SU-DHL-6 (cell line): ENCODE data around the gene ALAS1.

Experiments used
- H2AFZ ChIP-seq: fragments of 200-600 bp; sonication (generic); 2 replicates; pipeline ENCODE4 v1.6.1; 2014; ENCODE audit warnings: low read depth, mild to moderate bottlenecking, moderate library complexity, mixed read lengths, antibody characterized with exemption, low read length; ENCODE audit not compliant: severe bottlenecking
- H3F3A ChIP-seq: fragments of 200-600 bp; shearing (Covaris generic); 2 replicates; pipeline ENCODE4 v1.6.0; 2016; ENCODE audit warnings: antibody characterized with exemption, mild to moderate bottlenecking; ENCODE audit not compliant: insufficient read depth
- H3K27ac ChIP-seq: fragments of 200-600 bp; sonication (generic); 2 replicates; pipeline ENCODE4 v1.5.1; 2016; ENCODE audit warnings: low read depth, mild to moderate bottlenecking, low read length, moderate library complexity, mixed read lengths
- H3K27me3 ChIP-seq: fragments of 200-600 bp; sonication (generic), shearing (Covaris generic); 2 replicates; pipeline ENCODE4 v1.6.0; 2014; ENCODE audit warnings: mild to moderate bottlenecking, low read length
- H3K36me3 ChIP-seq: fragments of 200-600 bp; sonication (generic); 2 replicates; pipeline ENCODE4 v1.6.1; 2014; ENCODE audit warnings: mild to moderate bottlenecking, low read length, mixed read lengths
- H3K4me2 ChIP-seq: fragments of 300-600, 200-600 bp; shearing (Covaris generic), sonication (generic); 2 replicates; pipeline ENCODE4 v1.6.0; 2014; ENCODE audit warnings: low read length, low read depth, mild to moderate bottlenecking; ENCODE audit not compliant: poor library complexity, severe bottlenecking
- H3K4me3 ChIP-seq: fragments of 200-600 bp; sonication (generic); 2 replicates; pipeline ENCODE4 v1.5.1; 2014; ENCODE audit warnings: antibody characterized with exemption, low read length, mild to moderate bottlenecking, mixed read lengths; ENCODE audit not compliant: insufficient read depth, poor library complexity, severe bottlenecking
- H3K79me2 ChIP-seq: fragments of 200-600 bp; sonication (generic); 2 replicates; pipeline ENCODE4 v1.6.1; 2014; ENCODE audit warnings: mild to moderate bottlenecking, low read length, moderate library complexity; ENCODE audit not compliant: insufficient read depth
- H3K9ac ChIP-seq: fragments of 200-600 bp; sonication (generic); 2 replicates; pipeline ENCODE4 v1.7.0; 2014; ENCODE audit warnings: mild to moderate bottlenecking, low read length
- H3K9me2 ChIP-seq: fragments of 200-600 bp; sonication (generic); replicated peaks from 2 replicates; pipeline ENCODE4 v1.6.1; 2014; ENCODE audit warnings: low read length; ENCODE audit not compliant: insufficient read depth
- H3K9me3 ChIP-seq: fragments of 200-600 bp; sonication (generic); 2 replicates; pipeline ENCODE4 v1.6.1; 2014; ENCODE audit warnings: low read length, mixed read lengths; ENCODE audit not compliant: insufficient read depth
- H4K20me1 ChIP-seq: fragments of 200-600 bp; sonication (generic); 2 replicates; pipeline ENCODE4 v1.6.1; 2014; ENCODE audit warnings: low read depth, mild to moderate bottlenecking, antibody characterized with exemption, low read length, moderate library complexity, mixed read lengths
- EZH2phosphoT487 ChIP-seq: fragments of 200-600 bp; sonication (generic), shearing (Covaris generic); conservative IDR thresholded peaks from 2 replicates; pipeline ENCODE4 v1.6.1; 2018; ENCODE audit warnings: mild to moderate bottlenecking, antibody characterized with exemption, low read length, moderate library complexity, mixed read lengths
- TF ChIP-seq, protein P1 (sequence below): fragments of 200-600 bp; sonication (generic); IDR thresholded peaks from one replicate; pipeline ENCODE4 v1.5.1; 2017; ENCODE audit warnings: antibody characterized with exemption, mild to moderate bottlenecking, low read length, moderate library complexity; ENCODE audit not compliant: insufficient read depth, poor library complexity, severe bottlenecking

The ALAS1 gene

DNA sequence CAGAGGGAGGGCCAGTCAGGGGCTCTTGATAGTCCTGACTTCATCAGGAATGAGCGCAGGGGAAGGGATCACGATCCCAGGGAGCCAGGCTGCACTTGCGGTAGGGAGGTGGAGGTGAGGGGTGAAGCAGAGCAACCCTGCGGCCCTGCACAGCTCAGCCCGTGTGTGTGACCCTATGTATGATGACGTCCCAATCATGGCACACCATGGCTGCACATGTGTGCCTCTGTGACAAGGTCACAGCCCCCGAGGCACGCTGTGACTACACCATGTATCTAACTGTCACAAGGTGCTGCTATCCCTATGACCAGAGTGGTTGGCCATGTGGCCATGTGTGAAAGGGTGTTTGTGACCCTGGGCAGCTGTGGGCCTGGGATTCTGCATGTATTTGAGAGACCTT, 13.3 kb upstream of the ALAS1 start:
- H3K9me3 ChIP-seq: no peaks in the 10 kb centered on the region
- H3K4me3 ChIP-seq: no peak overlapping the region
- H3K4me2 ChIP-seq: no peak overlapping the region
- H3K27me3 ChIP-seq: no peaks in the 10 kb centered on the region; the same call in 1 of the 2 replicates
- no peaks in the 10 kb centered on the region for H3F3A ChIP-seq
- no peaks in the 10 kb centered on the region for H3K36me3 ChIP-seq
- H4K20me1 ChIP-seq: no peaks in the 10 kb centered on the region
- no peaks in the 10 kb centered on the region for H3K9me2 ChIP-seq
- no peak overlapping the region for H3K9ac ChIP-seq
- no peak for TF ChIP-seq EZH2phosphoT487
- TF ChIP-seq, protein P1, sequence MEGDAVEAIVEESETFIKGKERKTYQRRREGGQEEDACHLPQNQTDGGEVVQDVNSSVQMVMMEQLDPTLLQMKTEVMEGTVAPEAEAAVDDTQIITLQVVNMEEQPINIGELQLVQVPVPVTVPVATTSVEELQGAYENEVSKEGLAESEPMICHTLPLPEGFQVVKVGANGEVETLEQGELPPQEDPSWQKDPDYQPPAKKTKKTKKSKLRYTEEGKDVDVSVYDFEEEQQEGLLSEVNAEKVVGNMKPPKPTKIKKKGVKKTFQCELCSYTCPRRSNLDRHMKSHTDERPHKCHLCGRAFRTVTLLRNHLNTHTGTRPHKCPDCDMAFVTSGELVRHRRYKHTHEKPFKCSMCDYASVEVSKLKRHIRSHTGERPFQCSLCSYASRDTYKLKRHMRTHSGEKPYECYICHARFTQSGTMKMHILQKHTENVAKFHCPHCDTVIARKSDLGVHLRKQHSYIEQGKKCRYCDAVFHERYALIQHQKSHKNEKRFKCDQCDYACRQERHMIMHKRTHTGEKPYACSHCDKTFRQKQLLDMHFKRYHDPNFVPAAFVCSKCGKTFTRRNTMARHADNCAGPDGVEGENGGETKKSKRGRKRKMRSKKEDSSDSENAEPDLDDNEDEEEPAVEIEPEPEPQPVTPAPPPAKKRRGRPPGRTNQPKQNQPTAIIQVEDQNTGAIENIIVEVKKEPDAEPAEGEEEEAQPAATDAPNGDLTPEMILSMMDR: no peak
- no peak overlapping the region for H2AFZ ChIP-seq
- H3K27ac ChIP-seq: no peak overlapping the region
- no peaks in the 10 kb centered on the region for H3K79me2 ChIP-seq

DNA sequence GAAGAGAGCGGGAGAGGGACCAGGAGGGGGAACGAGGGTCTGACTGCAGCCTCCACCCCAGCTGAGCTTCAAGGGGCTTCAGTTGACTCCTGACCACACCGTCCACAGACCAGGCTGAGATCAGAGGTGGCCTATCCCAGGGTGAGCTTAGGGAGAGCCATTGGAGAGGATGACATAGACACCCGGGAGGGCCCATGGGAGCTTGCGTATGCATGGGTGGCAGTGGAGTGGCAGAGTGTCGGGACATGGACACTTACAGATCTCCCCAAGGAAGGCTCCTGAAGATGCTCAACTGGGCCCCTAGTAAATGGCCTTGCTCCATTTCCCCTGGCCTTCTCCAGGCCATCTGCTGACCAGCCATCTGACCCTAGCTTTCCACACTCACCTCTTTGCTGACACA, 12.6 kb upstream of the ALAS1 start:
- no peaks in the 10 kb centered on the region for H3K79me2 ChIP-seq
- H3K4me2 ChIP-seq: no peak overlapping the region
- no peak overlapping the region for H3K4me3 ChIP-seq
- H4K20me1 ChIP-seq: no peaks in the 10 kb centered on the region
- H3K9me3 ChIP-seq: no peaks in the 10 kb centered on the region
- no peaks in the 10 kb centered on the region for H3F3A ChIP-seq
- no peak for TF ChIP-seq EZH2phosphoT487
- TF ChIP-seq, protein P1: no peak
- no peaks in the 10 kb centered on the region for H3K36me3 ChIP-seq
- H3K27me3 ChIP-seq: no peaks in the 10 kb centered on the region; the same call in 1 of the 2 replicates
- no peak overlapping the region for H3K9ac ChIP-seq
- no peak overlapping the region for H3K27ac ChIP-seq
- no peaks in the 10 kb centered on the region for H3K9me2 ChIP-seq
- H2AFZ ChIP-seq: no peak overlapping the region

DNA sequence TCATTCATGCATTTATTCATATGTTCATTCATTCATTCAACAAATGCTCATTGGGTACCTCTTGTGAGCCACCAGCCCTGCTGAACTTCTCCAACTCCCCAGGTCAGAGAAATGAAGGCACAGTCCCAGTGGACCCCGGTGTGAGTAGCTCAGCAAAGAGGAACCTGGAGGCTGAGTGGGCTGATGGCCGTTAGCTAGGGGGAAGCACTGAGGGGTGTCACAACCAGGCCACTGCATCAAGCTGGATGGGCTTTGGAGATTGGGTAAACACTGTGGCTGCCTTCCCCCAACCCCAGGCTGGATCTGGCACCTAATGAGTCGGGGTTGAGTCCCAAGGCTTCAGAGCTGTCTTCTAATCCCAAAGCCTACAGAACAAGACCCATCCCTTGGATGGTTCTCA, 12.1 kb upstream of the ALAS1 start:
- Histone ChIP-seq H3K27me3 (no peaks in the 10 kb centered on the region; the same call in 1 of the 2 replicates), H3K9ac (no peak overlapping the region), H3K9me3 (no peaks in the 10 kb centered on the region), H4K20me1 (no peaks in the 10 kb centered on the region), H3K36me3 (no peaks in the 10 kb centered on the region), H3K9me2 (no peaks in the 10 kb centered on the region), H3K27ac (no peak overlapping the region), H3K4me2 (no peak overlapping the region), H2AFZ (no peak overlapping the region), H3K79me2 (no peaks in the 10 kb centered on the region), H3K4me3 (no peak overlapping the region), H3F3A (no peaks in the 10 kb centered on the region)
- TF ChIP-seq EZH2phosphoT487: no peak
- TF ChIP-seq, protein P1: no peak
